Endodermal cell (in vitro differentiated cells): ENCODE measurements around the gene MRPS34. TPM values are rescaled to one million over a fixed set of nuclear protein-coding genes. Genes with fewer than 3 reads are reported as not detected.
A peak's percentile ranks its signal among the peaks of the same experiment; 100 is the strongest.

Source experiments
- DNase-seq: peaks from one replicate; pipeline ENCODE4 v3.0.0-alpha.2; 2017
- H3K27ac ChIP-seq: 2 replicates; pipeline ENCODE4 v1.5.1; 2013; ENCODE audit warnings: mild to moderate bottlenecking, low read depth, low read length, moderate library complexity
- H3K27me3 ChIP-seq: 2 replicates; pipeline ENCODE4 v1.6.1; 2013; ENCODE audit warnings: mild to moderate bottlenecking, low read length, moderate library complexity; ENCODE audit not compliant: insufficient read depth, control insufficient read depth, poor library complexity, severe bottlenecking
- H3K36me3 ChIP-seq: 2 replicates; pipeline ENCODE4 v1.7.0; 2013; ENCODE audit warnings: mild to moderate bottlenecking, low read length, moderate library complexity; ENCODE audit not compliant: control insufficient read depth, insufficient read depth
- H3K4me1 ChIP-seq: one replicate; pipeline ENCODE4 v1.7.0; 2013; ENCODE audit warnings: low read length; ENCODE audit not compliant: control insufficient read depth, insufficient read depth
- H3K4me3 ChIP-seq: 2 replicates; pipeline ENCODE4 v1.5.1; 2013; ENCODE audit warnings: mild to moderate bottlenecking, low read length, moderate library complexity
- H3K9ac ChIP-seq: 2 replicates; pipeline ENCODE4 v1.6.1; 2013; ENCODE audit warnings: mild to moderate bottlenecking, low read length, moderate library complexity; ENCODE audit not compliant: poor library complexity, severe bottlenecking; ENCODE audit errors: extremely low read depth
- H3K9me3 ChIP-seq: 2 replicates; pipeline ENCODE4 v1.6.1; 2013; ENCODE audit warnings: mild to moderate bottlenecking, low read length, moderate library complexity; ENCODE audit not compliant: control insufficient read depth
- H3K27ac Mint-ChIP-seq: 2 replicates; pipeline ENCODE4 v1.8.0; 2020; ENCODE audit warnings: mixed read lengths
- H3K27me3 Mint-ChIP-seq: 2 replicates; pipeline ENCODE4 v1.8.0; 2021; ENCODE audit warnings: mild to moderate bottlenecking, mixed read lengths; ENCODE audit not compliant: insufficient read depth
- H3K36me3 Mint-ChIP-seq: 2 replicates; pipeline ENCODE4 v1.8.0; 2020; ENCODE audit warnings: low read depth, mixed read lengths
- H3K4me1 Mint-ChIP-seq: 2 replicates; pipeline ENCODE4 v1.8.0; 2020; ENCODE audit warnings: mixed read lengths
- H3K4me3 Mint-ChIP-seq: 2 replicates; pipeline ENCODE4 v1.8.0; 2020; ENCODE audit warnings: mild to moderate bottlenecking, moderate library complexity, mixed read lengths
- H3K9me3 Mint-ChIP-seq: 2 replicates; pipeline ENCODE4 v1.8.0; 2020; ENCODE audit warnings: mild to moderate bottlenecking, mixed read lengths
- CTCF ChIP-seq: fragments of 200-600 bp; sonication (generic); conservative IDR thresholded peaks from 2 replicates; pipeline ENCODE4 v1.5.0; 2021; ENCODE audit warnings: antibody characterized with exemption, mild to moderate bottlenecking
- WGBS, 2 experiments: methylation state at CpG; one replicate each; pipeline versions ENCODE4 v1.1.5 to v1.1.7; 2013; ENCODE audit warnings: missing lambda C conversion rate in 2 of 2, mixed read lengths in 1 of 2; ENCODE audit not compliant: insufficient coverage in 1 of 2, insufficient read length in 1 of 2; 5-methylcytosine and 5-hydroxymethylcytosine counted together
- total RNA-seq, 2 donors: library from RNA; stranded (reverse); fragmentation: NEBNext Ultra II Directional in 1 of 2; extraction: Animal tissue kit (Norgen Biotek cat#: 25700) in 1 of 2; gene quantifications; 2 replicates in 1 of 2; 3 replicates in 1 of 2; pipeline ENCODE4 v1.2.1, GENCODE V29; 2021

The MRPS34 gene
- total RNA-seq, 2 donors from 2014 or later: 137 to 164 TPM

GRCh38 chr16:1792836-1793577 is 20.1 kb upstream of the MRPS34 start:
- Histone ChIP-seq H3K27me3 (no peaks in the 10 kb centered on the region), H3K27ac (no peak overlapping the region), H3K36me3 (no peaks in the 10 kb centered on the region), H3K4me3 (no peak overlapping the region), H3K4me1 (no peaks in the 10 kb centered on the region), H3K9ac (no peak overlapping the region), H3K9me3 (peaks cover 6% of the 10 kb centered on the region)
- Mint-ChIP-seq H3K27me3 (no peaks in the 10 kb centered on the region), H3K9me3 (peaks cover 20% of the 10 kb centered on the region), H3K4me1 (no peaks in the 10 kb centered on the region), H3K36me3 (peaks cover 13% of the 10 kb centered on the region), H3K4me3 (no peak overlapping the region), H3K27ac (no peak overlapping the region)
- 93 to 95% methylated on average over 22 to 33 of the region's 33 CpGs for WGBS, 2 experiments
- no peak for TF ChIP-seq CTCF
- DNase-seq: peak; percentile 38

GRCh38 chr16:1791943-1792812 is 19.2 kb upstream of the MRPS34 start:
- WGBS, 2 experiments: 91 to 92% methylated on average over 29 to 59 of the region's 59 CpGs
- H3K27me3 ChIP-seq: no peaks in the 10 kb centered on the region
- H3K27ac ChIP-seq: no peak overlapping the region
- Mint-ChIP-seq H3K9me3 (peaks cover 12% of the 10 kb centered on the region), H3K27me3 (no peaks in the 10 kb centered on the region), H3K4me3 (no peak overlapping the region), H3K36me3 (peaks cover 12% of the 10 kb centered on the region), H3K4me1 (no peaks in the 10 kb centered on the region), H3K27ac (no peak overlapping the region)
- no peak overlapping the region for H3K4me3 ChIP-seq
- no peak for TF ChIP-seq CTCF
- H3K36me3 ChIP-seq: no peaks in the 10 kb centered on the region
- H3K9ac ChIP-seq: no peak overlapping the region
- no peaks in the 10 kb centered on the region for H3K4me1 ChIP-seq
- no peaks in the 10 kb centered on the region for H3K9me3 ChIP-seq
- DNase-seq: peak; percentile 55

- Histone ChIP-seq H3K27me3 (no peaks in the 10 kb centered on the region), H3K9ac (no peak overlapping the region), H3K27ac (no peak overlapping the region), H3K4me1 (no peaks in the 10 kb centered on the region), H3K36me3 (no peaks in the 10 kb centered on the region), H3K9me3 (no peaks in the 10 kb centered on the region), H3K4me3 (no peak overlapping the region)
- Mint-ChIP-seq H3K4me3 (no peak overlapping the region), H3K36me3 (peaks cover 7% of the 10 kb centered on the region), H3K9me3 (peaks cover 4% of the 10 kb centered on the region), H3K27ac (no peak overlapping the region), H3K4me1 (no peaks in the 10 kb centered on the region), H3K27me3 (no peaks in the 10 kb centered on the region)
- TF ChIP-seq CTCF: no peak
- 94 to 97% methylated on average over 49 to 53 of the region's 53 CpGs for WGBS, 2 experiments
- peak; percentile 43 for DNase-seq
These were observed 18.5 kb upstream of the MRPS34 start for GRCh38 chr16:1791256-1791942.
